NCI-H2107 (cell line): ENCODE measurements around the gene CCDC34.
"Not testable (repeated sequence)": the region's sequence is repeated elsewhere in the genome, so short reads cannot be mapped to it uniquely, and the experiment has no call there.

ENCODE experiments used
- DNase-seq: peaks from one replicate; lab custom pipeline; 2025; lab: John Stamatoyannopoulos, UW

Gene CCDC34

GRCh38 chr11:27321340-27321739 lies 41.7 kb downstream of the CCDC34 start:
- not testable (repeated sequence) for DNase-seq

DNA sequence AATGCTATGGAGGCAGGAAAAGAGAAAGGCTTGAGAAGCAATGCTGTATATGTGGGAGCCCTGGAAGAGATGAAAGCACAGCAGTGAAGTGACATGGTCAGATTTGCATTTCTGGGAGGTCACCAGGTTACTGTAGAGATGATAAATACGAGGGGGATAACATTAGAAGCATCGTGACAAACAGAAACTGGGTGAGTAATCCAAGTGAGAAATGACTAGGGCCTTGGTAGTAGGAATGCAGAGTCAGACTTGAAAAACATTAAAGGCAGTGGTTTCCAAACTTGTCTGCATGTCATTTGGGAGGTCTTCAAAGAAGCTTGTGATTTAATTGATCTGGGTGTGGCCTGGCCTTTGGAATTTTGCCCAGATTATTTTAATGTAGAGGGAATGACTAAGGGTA lies 43.9 kb downstream of the CCDC34 start:
- DNase-seq, result no peak

DNA sequence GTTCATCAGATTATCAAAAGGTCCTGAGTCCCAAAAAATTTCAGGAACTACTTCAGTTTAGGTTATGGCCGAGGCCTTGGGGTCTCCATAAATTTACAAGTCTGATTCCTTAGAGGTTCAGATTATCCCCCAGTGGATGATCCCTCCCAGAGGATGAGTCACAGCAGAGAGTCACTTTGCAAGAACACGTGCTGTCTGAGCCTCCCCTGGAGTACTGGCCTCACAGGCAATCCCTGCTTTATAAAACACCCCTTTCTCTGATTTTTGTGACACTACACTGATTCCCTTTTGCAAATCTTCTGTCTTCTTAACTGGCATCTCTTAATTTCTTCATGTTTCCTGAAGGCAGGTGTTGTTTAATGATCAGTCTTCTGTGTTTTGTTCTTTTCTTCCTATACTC lies 45.3 kb downstream of the CCDC34 start:
- DNase-seq, result no peak

DNA sequence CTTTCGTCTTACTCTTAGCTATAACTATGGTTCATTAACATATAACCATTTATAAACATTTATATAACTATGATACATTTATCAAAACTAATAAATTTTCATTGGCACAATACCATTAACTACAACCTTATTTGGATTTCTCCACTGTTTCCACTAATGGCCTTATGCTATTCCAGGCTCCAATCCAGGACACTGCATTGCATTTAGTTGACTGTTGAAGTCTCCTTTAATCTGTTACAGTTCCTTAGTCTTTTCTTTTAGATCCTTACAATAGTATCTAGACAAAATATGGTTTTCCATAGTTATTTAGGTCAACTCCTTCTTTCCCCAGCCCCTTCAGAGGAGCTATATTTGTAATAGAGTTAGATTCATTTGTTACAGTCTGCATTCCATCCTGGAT lies 47.2 kb downstream of the CCDC34 start:
- DNase-seq, result no peak

- DNase-seq, result no peak
These were observed 49.7 kb downstream of the CCDC34 start for GRCh38 chr11:27313157-27313821.

DNA sequence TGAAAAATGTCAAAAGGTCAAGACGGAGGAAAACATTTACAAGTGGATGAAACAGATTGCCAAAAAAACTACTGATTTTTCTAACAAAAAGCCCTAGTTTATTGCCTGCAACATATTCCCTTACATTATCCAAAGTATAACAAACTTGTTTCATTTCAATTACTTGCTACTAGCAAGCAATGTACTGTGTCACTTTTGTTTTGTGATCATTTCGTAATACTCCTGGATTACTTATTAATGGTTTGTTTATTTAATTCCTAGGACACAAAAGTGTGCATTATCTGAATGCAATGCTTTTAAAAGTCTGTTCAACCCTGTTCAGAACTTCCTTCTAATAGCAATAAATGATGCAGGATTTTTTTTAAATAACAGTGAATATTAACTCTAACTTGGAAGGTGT lies 50.9 kb downstream of the CCDC34 start:
- no peak for DNase-seq

DNA sequence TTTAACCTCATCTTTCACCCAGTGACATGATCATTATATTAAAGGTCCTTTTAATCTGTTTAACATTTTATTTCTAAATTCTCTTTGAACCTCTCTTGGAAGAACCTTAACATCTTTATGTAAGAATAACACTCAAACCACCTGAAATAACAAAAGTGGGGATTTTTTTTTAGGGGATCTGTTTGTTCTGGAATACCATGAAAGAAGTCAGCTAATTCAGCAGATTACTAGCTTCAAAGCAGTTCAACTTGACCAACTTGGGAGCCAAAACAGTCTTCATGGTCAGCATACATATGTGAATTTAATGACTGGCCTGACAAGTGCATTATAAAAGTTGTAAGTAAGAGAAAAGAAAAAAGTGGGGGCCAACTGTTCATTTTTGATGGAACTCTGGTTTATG lies 52.3 kb downstream of the CCDC34 start:
- DNase-seq, result no peak

- no peak for DNase-seq
These were observed 52.8 kb downstream of the CCDC34 start for GRCh38 chr11:27310182-27310581.

DNA sequence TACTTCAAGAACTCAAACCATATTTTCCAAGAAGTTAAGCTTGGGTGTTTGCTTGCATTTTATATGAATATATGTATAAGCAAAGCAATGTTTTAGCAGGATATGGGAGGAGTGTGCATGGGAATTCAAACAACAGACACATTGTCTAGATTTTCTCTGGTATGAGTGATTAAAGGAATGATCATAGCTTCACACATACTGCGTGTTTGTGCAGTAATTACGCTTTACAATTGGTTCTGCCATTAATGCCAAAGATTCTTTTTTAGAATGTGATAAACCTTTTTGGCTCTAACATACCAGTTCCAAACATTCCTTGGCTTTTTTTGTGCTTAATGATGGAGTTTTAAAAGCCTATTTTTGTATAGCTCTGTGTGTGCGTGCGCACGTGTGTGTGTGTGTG lies 54.0 kb downstream of the CCDC34 start:
- no peak for DNase-seq

GRCh38 chr11:27307232-27307631 lies 55.8 kb downstream of the CCDC34 start:
- no peak for DNase-seq

DNA sequence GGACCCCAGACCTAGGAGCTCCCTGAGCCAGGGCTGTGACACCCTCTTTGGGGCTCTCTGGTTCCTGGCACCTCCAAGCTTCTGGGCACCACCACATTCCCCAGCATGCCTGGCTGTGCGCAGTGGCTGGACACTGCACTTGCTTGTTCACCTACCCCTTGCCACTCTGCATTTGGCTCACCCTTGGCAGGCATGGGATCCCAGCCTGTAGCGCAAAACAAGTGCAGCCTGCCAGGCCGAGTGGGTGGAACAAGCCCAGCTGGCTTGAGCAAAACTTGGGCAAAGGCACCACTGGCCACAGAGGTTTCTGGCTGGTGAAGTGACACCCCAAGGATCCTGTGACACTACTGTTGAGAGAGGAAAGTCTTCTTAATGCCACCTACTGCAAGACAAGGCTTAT lies 57.3 kb downstream of the CCDC34 start:
- no peak for DNase-seq

DNA sequence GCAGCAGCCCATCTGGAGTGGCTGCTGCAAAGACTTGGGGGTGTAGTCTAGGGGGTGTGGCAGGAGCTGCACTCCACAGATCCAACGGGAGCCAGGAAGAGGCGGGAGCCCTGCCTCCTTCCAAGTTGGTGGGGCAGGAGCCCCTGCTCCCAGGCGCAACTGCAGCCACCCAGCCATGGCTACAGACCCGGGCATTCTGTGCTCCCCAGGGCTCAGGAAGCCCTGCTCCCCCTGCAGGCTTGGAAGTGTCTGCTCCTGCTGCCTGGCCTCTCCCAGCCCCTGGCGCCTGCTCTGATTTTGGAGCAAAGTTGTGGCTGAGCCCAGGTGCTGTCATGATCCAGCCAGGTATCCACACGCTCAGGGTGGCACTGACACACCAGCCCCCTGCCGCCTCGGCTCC lies 58.5 kb downstream of the CCDC34 start:
- DNase-seq, result no peak

DNA sequence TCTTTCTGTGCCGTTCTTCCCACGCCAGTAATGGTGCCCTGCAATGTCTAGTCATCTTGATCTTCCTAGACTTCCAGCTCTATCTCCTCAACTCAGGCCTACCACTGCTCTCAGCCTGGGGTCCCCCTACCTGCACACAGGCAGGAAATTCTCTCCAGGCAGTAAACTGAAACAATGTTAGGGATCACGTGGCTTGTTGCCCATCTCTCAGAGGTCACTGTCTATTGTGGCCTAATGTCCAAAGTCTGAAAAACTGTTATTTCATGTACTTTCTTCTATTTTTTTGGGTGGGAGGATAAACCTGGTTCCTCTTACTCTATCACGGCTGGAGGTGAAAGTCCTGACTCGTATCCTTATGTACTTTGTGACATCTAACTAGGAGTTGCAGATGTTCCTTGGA lies 59.1 kb downstream of the CCDC34 start:
- no peak for DNase-seq

- DNase-seq, result no peak
These were observed 62.0 kb downstream of the CCDC34 start for GRCh38 chr11:27300974-27301373.

DNA sequence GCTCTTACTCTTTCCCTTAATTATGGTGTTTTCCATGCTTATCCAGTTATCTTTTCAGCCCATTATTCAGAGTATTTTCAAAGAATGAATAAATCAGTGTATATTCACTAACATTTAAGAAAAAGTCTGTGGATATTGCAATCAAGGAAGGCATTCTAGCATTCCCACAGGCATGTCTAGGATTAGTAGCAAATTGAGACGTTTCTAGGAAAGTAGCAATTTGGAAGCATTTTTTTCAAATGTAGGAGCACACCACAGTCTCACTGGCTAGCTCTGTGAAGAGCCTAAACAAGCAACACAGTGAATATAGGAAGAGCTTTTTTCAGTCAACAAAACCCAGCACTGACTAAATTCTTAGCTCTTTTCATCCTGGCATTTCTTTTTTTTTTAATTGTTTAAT lies 65.4 kb downstream of the CCDC34 start:
- no peak for DNase-seq

DNA sequence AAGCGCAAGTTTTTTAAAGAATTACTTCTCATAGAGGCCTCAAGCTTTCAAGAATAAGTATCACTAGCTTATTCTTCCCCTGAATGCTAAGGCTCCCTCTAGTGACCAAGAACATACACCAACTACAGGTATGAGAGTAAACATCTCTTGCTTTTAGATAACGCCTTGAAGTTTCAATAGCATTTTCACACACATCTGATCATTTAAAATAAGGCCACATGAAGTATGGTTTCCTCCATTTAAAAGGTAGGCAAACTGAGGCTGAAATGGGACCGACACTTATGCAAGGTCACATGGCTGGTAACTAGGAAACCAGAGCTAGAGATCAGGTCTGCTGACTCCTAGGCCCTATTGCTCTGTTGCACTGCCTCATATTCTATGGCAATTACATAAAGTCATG lies 66.5 kb downstream of the CCDC34 start:
- no peak for DNase-seq

GRCh38 chr11:27295928-27296327 lies 67.1 kb downstream of the CCDC34 start:
- DNase-seq, result no peak

GRCh38 chr11:27294654-27295053 lies 68.4 kb downstream of the CCDC34 start:
- DNase-seq, result no peak

DNA sequence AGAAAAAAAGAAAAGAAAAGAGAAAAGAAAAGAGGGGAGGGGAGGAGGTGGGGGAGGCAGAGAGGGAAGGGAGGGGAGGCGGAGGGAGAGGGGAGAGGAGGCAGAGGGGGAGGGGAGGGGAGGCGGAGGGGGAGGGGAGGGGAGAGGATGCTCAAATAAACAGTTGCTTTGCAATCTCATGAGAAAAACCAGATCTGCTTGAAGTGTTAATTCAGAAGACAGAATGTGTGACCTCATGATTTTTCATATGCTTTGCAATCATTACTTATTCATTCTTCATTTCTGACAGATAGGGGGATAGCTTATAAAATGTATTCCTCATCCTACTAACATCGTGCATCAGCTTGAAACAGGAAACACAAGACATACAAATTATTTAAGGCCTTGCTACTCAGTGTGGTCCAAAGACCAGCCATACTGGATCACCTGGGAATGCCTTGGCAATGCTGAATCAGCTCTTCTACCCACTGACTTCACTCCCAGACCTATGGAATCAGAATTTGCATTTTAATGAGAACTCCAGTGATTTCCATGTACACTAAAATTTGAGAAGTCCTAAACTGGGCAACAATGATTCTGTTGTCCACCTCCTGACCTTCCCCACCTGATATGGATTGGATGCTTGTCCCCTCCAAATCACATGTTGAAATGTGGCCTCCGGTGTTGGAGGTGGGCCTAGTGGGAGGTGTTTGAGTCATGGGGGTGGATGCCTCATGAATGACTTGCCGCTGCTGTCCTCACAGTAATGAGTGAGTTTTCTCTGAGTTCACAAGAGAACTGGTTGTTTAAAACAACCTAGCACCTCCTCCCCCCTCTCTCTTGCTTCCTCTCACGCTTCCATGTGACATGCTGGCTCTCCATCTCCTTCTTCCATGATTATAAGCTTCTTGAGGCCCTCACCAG lies 69.2 kb downstream of the CCDC34 start:
- DNase-seq, result no peak

GRCh38 chr11:27292637-27293010 lies 70.4 kb downstream of the CCDC34 start:
- no peak for DNase-seq

DNA sequence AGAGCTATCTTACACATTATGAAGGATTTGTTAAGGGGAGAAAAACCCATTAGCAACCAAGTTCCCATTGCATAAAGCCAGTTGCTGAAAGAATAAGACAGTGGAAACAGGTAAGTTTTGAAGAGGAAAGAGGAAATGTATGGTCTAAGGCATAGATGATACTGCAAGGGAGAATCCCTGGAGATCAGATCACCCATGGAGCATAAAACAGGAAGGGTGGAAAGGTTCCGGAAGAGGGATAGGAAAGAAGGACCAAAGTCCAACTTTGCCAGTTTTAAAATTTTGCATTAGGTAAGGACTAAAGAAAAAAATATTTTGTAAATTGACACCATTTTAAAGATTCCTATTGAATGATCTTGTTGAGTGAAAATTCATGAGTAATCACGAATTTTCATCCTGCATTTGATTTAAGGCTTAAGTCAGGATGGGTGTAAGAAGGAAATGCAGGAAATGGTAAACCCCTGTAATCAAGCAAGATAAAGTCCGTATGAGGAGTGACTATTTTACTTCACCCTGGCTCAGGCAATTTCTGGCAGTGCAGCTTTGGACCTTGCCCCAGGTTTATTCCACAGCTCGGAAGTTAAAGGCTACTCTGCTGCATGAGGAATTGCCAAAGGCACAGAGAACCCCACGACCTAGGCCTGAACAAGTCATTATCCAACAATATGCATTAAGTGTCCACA lies 70.9 kb downstream of the CCDC34 start:
- no peak for DNase-seq

DNA sequence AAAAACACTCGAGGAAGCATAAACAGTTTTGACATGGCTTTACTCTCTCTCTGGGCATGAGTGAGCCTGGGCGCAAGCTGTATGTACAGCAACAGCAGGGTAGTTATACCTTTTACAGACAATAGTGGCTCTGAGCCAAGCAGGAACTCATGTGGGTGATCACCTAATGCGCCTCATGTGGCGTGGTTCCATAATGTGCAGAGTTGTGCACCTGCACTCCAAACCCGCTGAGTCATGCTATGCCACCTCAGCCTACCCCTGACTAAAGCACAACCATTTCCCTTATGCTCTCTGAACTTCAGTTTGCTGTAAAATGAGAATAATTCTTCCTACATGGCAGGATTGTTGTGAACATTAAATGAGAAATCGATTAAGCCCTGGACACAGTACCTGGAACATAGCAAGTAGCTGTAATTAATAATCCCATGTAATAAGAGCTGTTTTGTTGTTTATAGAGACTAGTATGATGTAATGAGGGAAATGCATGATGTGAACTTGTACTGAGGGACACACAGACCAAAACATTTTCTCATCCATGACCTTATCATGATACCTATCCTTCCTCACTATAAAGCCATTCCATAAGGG lies 71.6 kb downstream of the CCDC34 start:
- DNase-seq, result no peak
